Ishikawa (cell line): ENCODE data around the gene BDH2.

Source experiments
- CEBPB ChIP-seq: IDR thresholded peaks from 2 replicates; pipeline ENCODE4 v1.6.1; 2012
- CREB1 ChIP-seq: IDR thresholded peaks from 2 replicates; pipeline ENCODE4 v1.6.1; 2012; ENCODE audit warnings: low read depth
- EGR1 ChIP-seq: IDR thresholded peaks from 2 replicates; pipeline ENCODE4 v1.6.1; 2012
- EP300 ChIP-seq: IDR thresholded peaks from 2 replicates; pipeline ENCODE4 v1.6.1; 2012; ENCODE audit warnings: borderline replicate concordance
- FOXM1 ChIP-seq: IDR thresholded peaks from 2 replicates; pipeline ENCODE4 v1.6.1; 2012; ENCODE audit warnings: low read depth, borderline replicate concordance
- NFIC ChIP-seq: IDR thresholded peaks from 2 replicates; pipeline ENCODE4 v1.6.1; 2012
- RAD21 ChIP-seq: IDR thresholded peaks from 2 replicates; pipeline ENCODE4 v1.6.1; 2012; ENCODE audit warnings: low read depth
- TAF1 ChIP-seq: IDR thresholded peaks from 2 replicates; pipeline ENCODE4 v1.6.1; 2012; ENCODE audit warnings: low read depth, mild to moderate bottlenecking
- TCF12 ChIP-seq: IDR thresholded peaks from 2 replicates; pipeline ENCODE4 v1.6.1; 2012; ENCODE audit warnings: low read depth
- TEAD4 ChIP-seq: IDR thresholded peaks from 2 replicates; pipeline ENCODE4 v1.6.1; 2012
- YY1 ChIP-seq: IDR thresholded peaks from 2 replicates; pipeline ENCODE4 v1.6.1; 2012; ENCODE audit warnings: low read depth
- ZBTB7A ChIP-seq: IDR thresholded peaks from 2 replicates; pipeline ENCODE4 v1.6.1; 2012; ENCODE audit warnings: low read depth
- TF ChIP-seq, protein P1 (sequence below): IDR thresholded peaks from 2 replicates; pipeline ENCODE4 v1.6.1; 2012
- TF ChIP-seq, protein P2 (sequence below): IDR thresholded peaks from 2 replicates; pipeline ENCODE4 v1.6.1; 2012
- TF ChIP-seq, protein P3 (sequence below): IDR thresholded peaks from 2 replicates; pipeline ENCODE4 v1.6.1; 2012; ENCODE audit warnings: low read depth, mild to moderate bottlenecking

Gene BDH2

DNA sequence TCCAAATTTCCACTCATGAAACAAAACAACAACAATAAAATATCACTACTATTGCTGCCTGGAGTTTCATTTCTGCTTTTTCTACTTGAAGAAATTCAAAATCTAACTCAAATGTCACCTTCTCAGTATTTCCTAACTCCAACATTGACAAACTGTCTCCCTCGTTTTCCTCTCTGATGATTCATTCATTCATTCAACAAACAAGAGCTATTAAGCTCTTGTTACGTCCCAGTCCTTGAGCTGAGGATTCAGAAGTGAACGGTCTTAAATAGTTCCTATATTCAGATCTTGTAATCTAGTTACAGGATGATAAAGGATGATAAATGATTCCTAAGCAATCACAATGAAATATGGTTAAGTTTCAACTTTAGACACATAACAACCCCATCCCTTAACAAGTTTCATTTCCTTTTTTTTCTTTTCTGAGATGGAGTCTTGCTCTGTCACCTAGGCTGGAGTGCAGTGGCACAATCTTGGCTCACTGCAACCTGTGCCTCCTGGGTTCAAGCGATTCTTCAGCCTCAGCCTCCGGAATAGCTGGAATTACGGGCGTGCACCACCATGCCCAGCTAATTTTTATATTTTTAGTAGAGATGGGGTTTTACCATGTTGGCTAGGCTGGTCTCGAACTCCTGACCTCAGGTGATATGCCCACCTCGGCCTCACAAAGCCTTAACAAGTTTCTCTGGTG lies 24.7 kb downstream of the BDH2 start:
- TF ChIP-seq TCF12 (no peak), EP300 (no peak), TEAD4 (no peak), CEBPB (no peak), NFIC (no peak), CREB1 (no peak), FOXM1 (no peak), EGR1 (no peak), ZBTB7A (no peak)
- TF ChIP-seq, protein P1, sequence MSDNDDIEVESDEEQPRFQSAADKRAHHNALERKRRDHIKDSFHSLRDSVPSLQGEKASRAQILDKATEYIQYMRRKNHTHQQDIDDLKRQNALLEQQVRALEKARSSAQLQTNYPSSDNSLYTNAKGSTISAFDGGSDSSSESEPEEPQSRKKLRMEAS = no peak
- TF ChIP-seq, protein P2, sequence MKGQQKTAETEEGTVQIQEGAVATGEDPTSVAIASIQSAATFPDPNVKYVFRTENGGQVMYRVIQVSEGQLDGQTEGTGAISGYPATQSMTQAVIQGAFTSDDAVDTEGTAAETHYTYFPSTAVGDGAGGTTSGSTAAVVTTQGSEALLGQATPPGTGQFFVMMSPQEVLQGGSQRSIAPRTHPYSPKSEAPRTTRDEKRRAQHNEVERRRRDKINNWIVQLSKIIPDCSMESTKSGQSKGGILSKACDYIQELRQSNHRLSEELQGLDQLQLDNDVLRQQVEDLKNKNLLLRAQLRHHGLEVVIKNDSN = no peak
- TF ChIP-seq, protein P3, sequence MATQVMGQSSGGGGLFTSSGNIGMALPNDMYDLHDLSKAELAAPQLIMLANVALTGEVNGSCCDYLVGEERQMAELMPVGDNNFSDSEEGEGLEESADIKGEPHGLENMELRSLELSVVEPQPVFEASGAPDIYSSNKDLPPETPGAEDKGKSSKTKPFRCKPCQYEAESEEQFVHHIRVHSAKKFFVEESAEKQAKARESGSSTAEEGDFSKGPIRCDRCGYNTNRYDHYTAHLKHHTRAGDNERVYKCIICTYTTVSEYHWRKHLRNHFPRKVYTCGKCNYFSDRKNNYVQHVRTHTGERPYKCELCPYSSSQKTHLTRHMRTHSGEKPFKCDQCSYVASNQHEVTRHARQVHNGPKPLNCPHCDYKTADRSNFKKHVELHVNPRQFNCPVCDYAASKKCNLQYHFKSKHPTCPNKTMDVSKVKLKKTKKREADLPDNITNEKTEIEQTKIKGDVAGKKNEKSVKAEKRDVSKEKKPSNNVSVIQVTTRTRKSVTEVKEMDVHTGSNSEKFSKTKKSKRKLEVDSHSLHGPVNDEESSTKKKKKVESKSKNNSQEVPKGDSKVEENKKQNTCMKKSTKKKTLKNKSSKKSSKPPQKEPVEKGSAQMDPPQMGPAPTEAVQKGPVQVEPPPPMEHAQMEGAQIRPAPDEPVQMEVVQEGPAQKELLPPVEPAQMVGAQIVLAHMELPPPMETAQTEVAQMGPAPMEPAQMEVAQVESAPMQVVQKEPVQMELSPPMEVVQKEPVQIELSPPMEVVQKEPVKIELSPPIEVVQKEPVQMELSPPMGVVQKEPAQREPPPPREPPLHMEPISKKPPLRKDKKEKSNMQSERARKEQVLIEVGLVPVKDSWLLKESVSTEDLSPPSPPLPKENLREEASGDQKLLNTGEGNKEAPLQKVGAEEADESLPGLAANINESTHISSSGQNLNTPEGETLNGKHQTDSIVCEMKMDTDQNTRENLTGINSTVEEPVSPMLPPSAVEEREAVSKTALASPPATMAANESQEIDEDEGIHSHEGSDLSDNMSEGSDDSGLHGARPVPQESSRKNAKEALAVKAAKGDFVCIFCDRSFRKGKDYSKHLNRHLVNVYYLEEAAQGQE = no peak

DNA sequence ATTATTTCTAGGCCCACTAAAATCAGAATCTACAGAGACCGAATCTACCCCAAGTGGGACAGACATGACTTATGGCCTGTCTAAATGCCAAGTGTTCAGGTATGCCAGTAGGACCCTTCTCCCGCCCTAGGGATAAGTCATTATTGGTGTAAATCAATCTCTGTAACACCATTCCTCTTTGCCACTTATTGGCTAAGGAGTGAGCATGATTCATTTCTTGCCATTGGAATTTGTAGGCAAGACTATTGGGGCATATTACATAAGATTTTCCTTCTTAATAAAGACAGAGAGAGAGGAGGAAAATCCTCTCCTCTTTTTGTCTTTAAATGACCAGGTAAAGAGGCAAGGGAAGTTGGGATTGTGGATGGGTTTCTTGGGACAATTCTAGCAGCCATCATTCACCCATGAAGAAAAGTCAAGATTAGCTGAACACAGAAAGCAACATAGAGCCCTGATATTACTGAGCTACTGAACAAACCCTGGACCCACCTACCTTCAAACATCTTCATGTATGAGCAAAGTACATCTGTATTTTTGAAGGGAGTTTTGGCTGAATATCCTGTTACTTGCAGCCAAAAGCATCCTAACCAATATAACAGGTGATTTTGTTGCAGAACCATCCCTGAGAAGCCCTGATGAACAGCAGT lies 25.7 kb downstream of the BDH2 start:
- no peak for TF ChIP-seq EGR1
- TF ChIP-seq CREB1 = no peak

DNA sequence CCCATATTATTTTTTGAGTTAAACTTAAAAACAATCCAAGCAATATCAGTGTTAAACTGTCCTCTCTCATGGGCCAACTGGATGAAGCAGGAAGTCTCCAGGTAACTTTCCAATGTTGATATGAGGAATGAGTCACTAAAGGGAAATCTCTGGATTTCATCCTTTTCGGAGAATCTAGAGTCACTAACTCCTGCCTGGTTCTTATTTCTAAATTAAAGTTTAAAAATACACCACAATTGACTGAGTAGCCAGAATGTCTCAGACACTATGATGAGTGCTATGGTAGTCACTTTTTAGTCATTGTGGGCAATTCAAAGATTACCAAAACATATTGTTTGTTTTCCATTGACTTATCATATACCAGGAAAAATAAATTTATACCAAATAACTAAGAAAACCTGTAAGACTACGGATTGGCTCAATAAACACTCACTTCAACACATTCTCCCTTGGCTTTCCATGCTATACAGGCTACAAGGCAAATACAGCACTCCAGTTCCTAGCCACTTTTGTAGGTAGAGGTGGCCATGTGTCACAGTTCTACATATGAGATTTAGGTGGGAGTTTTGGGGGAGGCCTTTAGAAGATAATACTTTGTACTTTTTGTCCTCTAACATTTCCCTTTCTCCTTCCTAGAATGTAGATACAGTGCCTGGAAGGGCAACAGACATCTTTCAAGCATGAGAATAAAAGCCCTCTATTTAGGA lies 31.6 kb downstream of the BDH2 start:
- TF ChIP-seq, protein P1 = no peak
- TF ChIP-seq RAD21 = no peak
- no peak for TF ChIP-seq TEAD4
- TF ChIP-seq NFIC = no peak
- no peak for TF ChIP-seq YY1
- TF ChIP-seq ZBTB7A = no peak
- TF ChIP-seq TCF12 = no peak
- no peak for TF ChIP-seq EGR1
- no peak for TF ChIP-seq EP300
- TF ChIP-seq, protein P3 = no peak
- TF ChIP-seq TAF1 = no peak
- TF ChIP-seq CEBPB = no peak
- TF ChIP-seq, protein P2 = no peak
- no peak for TF ChIP-seq FOXM1

DNA sequence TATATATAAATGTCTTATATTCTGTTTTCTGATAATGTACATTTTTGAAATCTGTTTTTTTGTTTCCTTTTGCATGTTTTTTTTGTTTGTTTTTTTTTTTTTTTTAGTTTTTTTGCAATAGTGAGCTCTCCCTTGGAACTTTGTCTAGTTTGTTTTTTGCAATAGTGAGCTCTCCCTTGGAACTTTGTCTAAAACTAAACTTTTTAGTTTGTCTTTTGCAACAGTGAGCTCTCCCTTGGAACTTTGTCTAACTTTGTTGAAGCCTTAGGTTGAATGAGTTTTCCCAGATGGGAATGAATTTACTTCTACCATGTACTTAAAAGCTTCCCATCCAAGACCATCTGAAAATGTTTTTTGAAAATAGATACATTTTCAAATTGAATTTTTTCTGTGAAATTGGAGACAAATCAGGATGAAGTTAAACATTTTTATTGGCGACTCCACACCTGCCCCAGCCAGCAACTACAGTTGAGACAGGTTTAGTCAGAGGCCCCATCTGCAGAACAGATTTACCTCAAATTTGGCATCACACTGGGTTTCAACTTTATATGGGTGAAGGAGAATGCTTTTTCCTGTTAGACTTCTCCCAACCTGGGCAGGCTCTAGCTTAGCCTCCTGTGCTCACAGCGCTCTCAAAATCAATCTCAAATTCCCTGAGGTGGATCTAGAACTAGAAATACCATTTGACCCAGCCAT lies 39.0 kb downstream of the BDH2 start:
- TF ChIP-seq EGR1 (no peak), EP300 (no peak), FOXM1 (no peak), TAF1 (no peak), CREB1 (no peak), YY1 (no peak), TCF12 (no peak)

DNA sequence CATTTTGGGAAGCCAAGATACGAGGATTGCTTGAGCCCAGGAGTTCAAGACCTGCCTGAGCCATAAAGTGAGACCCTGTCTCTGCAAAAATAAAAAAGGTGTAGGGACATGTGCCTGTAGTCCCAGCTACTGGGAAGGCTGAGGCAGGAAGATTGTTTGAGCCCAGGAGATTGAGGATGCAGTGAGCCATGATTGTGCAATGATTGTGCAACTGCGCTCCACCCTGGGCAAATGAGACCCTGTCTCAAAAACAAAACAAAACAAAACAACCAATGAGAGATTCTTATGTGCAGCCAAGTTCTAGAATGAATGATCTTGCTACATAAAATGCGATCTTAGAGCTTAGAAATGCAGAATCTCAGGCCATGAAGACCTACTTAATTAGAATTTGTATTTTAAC lies 45.6 kb downstream of the BDH2 start:
- TF ChIP-seq CEBPB = peak; percentile 40; the same call in 1 of the 2 replicates
- TF ChIP-seq, protein P2 = no peak
